D341Med (cell line): ENCODE measurements around the gene TOX2.

ENCODE experiments used
- DNase-seq: peaks from one replicate; pipeline ENCODE4 v3.0.0; 2012; ENCODE audit warnings: low spot score

TOX2 gene

DNA sequence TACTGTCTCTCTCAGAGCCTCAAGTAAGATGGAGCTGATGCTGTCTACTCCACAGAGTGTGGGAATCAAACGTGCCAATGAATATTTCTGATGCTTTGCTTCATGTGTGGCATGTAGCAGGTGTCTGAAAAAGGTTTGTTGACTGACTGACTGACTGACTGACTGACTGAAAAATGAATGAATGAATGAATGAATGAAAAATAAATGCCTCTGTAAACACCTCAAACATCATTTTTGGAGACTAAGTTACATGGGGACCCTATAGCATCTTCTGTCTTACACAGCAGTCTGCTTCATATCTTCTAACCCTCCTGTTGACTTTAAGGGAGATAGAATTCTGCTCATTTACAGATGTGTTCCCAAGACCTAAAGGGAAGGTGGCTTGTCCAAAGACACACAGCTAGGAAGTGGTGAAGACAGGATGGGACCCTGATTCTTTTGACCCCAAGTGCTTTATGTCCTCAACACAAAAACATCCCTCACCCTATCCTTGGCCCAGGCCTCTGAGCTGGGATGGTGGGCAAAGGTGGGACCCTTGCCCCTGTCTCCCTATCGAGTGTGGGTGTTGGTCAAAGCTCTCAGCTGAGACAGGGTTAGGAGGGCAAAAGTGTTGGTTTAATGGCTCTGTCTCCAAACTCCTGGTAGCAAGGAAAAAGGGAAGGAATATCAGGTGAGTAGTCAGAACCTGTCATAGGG lies 104.4 kb downstream of the TOX2 start:
- no peak for DNase-seq

DNA sequence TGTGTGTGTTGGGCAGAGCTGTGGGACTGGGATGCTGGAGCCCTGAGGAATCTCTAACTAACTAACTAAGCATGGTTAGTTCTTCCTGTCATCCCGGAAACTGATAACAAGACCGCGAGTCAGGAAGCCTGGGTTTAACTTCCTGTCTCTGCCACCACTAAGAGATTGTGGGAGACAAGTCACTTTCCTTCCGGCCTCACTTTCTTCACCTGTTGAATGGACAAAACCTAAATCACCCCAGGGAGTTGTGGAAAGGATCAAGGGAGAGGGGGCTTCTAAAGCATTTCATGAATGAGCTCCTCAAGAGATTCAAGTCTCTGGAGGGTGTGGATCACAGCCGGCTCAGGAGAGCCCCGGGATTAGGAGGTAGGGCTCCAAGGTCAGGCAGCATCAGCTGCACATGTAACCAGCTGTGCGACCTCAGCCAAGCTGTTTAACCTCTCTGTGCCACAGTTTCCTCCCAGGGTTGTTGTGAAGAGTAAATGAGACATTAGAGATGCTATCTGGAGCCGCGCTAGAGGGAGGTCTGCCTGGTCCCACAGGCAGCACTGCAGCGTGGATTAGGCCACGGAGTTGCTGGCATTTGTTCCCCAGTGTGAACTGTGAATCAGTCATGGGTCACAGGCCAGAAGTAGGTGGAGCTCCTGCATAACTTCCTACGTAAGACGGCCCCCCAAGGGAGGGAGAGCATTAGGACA lies 105.1 kb downstream of the TOX2 start:
- DNase-seq, result no peak

DNA sequence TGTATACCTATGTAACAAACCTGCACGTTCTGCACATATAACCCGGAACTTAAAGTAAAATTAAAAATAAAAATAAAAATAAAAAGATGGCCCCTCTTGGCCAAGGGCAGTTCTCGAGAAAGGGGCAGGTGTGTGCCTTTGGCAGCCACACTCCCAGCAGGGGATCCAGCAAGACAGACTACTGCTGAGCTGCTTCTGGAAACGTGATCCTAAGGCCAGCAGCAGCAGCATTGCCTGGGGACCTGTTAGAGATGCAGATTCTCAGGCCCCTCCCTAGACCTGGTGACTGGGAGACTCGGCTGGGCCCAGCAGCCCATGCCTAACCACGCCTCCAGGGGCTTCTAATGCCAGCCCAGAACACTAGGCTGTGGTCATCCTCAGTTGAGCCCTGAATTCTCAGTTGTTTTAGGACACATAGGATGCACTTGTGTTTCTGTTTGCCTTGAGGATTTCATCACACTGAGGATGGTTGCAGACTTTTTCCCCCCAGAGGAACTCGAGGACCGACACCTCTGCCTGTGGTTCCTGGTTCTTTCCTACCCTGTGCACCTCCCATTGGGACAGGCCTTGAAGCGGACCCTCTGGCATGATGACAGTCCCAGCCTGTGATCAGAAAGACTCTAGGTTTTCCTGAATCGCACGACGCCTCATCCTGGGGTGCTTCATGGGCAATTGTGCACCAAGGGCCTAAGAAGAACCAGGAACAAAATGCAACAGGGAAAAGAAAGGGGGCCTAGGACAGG lies 105.9 kb downstream of the TOX2 start:
- no peak for DNase-seq

DNA sequence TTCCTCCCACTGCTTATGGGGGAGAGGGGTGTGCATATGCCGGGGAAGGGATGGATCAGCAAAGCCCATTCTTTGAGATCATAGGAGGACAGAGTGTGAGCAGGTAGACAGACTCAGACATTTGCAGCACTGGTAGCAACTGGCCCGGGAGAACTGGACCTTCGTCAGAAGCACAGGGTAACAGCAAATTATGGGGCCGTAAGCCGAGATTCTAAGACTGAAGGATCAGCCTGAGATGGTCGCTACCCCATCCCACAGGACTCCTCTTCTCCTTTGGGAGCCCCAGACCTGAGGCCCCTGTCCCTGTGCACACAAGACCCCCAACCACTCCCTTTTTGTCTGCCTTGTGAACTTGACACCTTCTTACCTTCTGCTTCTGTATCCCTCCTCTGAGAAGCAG lies 106.5 kb downstream of the TOX2 start:
- DNase-seq, result no peak

DNA sequence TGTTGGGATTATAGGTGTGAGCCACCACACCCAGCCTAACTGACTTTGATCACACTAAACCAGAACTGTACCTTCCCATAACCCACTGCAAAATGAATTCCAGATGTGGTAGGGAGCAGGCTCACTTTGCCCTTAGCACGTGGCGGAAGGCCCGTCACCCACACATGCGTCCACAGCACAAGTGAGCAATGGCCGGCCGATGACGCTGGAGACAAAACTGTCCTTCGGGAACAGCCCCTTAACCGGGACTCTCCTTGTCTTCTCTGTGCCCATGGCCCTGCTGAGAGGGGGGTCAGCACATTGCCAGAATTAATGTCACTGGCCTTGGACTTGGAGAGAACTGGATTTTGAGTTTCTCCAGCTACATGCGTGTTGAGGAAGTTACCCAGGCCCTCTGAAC lies 107.2 kb downstream of the TOX2 start:
- DNase-seq, result no peak

DNA sequence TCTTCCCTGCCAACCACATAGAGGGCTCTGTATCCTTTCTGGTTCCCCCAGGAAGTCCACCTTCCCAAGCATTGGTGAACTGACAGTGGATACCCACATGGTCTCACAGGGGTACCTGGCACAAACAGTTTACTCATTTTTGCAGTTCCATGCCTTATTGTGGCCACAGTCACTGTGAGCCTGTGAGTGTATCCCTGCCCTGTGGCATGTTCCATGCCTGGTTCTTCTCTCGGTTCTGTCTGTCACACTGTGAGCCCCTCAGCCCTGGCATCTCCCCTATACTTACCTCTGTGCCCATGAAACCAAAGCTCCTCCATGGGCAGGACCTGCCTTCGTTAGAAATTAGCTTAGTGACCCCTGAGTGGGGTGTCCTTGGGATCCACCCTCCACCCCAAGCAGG lies 107.8 kb downstream of the TOX2 start:
- DNase-seq, result no peak

DNA sequence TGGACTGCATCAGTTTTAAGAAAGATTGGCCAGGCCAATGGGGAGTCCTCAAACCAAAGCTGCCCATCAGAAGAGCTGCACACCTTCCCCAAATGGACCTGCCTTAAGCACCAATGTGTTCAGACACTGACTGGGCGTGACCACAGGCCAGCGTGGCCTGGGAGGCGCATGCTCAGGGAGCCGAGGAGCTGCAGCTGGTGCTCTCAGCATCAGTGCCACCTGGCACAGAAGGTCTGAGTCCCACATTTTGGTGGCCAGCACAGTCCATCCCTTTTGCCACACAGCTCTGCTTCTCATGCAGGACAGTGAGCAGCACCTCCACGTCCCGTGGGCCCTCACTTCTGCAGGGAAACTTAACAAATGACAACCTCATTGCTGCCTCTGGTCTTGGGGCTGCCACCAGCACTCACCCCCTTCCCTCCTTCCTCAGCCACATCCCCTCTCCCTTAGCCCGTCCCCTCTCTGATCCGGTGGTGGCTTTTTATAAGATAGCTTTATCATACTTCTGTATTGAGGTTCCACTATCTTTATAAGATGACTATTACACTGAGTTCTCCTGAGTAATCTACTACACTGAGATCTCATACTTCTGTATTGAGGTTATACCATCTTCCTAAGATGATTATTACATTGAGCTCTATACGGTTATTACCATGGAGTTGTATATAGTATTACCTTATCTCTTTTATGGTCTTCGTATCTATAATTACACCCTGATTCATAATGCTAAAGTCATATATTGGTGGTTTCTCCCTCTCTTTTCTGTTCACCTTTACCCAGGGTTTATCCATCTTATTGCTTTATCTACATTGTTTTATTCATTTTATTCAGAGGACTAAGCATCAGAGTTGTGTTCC lies 109.1 kb downstream of the TOX2 start:
- DNase-seq, result no peak

DNA sequence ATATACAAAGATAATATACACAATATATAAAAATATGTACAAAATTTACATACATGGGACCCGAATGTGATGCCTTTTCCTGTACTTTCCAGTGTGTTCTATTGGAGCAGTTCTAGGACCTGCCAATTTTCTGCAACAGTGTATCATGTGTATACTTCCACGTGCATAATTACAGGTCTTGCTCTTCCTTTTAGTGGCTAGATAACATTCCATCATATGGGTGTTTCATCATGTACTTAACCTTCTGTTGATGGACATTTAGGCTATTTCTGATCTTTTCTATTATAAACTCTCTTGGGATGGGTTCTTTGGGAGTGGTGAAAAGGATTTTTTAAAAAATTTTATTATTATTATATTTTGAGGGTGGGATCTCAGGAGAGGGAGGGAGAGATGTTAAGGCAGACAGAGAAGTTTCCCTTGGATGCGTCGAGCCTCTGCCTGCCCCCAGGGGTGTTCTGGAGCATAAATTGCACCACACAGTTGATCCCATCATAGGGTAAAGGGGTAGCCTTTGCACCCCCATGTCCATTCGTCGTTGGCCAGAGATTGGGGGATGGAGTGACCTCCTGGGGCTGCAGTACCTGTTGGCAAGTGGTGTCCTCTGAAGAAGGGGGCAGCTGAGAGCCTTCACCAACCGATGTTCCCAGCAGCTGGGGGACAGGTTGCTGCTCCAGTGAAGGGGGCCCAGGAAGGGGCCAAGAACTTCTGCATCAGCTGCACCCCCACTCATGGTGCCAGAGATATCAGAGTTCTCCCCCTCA lies 110.3 kb downstream of the TOX2 start:
- no peak for DNase-seq

DNA sequence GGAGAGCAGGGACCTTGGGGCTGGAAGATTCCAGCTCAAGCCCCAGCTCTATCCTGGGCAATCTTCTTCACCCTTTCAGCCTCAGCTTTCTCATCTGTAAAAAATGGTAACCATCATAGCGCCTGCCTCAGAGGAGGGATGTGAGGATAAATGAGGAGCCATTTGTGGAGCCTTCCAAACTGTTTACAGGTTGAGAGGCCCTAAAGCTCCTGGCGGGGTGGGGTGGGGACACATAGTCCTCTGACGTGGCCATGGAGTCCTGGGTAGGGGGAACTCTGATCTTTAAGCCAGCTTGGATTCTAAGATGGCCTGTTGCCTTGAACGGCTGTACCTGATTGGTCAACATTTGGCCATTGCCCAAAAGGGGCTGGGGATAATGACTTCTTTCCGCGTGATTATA lies 111.1 kb downstream of the TOX2 start:
- DNase-seq, result no peak

DNA sequence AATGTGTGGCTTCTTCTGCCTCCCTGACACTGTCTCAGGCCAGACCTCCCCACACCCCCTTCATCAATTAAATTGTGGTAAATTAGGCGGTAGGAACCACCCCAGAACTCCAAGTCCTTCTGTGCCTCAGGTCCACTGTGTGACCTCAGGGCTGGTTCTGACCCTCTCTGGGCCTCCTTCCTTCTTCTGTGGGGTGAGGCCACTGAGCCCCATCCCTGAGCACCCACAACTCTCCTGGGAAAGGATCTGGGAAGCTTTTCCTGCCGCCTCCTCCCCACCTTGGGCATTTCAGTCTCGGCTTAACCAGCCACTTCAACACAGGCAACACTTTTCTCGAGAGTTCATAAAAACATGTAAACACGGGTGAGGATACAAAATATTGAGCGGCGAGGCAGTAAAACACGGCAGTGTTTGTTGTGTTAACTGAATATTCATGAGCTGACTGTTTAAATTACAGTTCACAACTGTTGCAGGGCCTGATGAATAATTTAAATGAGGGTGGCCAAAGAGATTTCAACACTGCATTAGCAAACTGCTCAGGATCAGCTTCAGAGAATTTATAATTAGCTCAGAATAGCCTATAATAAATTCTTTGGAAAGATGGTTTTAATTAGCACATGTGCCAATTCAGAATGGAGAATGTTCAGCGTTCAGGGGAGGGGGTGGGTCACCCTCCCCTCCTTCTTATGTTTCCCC lies 112.1 kb downstream of the TOX2 start:
- DNase-seq, result no peak

DNA sequence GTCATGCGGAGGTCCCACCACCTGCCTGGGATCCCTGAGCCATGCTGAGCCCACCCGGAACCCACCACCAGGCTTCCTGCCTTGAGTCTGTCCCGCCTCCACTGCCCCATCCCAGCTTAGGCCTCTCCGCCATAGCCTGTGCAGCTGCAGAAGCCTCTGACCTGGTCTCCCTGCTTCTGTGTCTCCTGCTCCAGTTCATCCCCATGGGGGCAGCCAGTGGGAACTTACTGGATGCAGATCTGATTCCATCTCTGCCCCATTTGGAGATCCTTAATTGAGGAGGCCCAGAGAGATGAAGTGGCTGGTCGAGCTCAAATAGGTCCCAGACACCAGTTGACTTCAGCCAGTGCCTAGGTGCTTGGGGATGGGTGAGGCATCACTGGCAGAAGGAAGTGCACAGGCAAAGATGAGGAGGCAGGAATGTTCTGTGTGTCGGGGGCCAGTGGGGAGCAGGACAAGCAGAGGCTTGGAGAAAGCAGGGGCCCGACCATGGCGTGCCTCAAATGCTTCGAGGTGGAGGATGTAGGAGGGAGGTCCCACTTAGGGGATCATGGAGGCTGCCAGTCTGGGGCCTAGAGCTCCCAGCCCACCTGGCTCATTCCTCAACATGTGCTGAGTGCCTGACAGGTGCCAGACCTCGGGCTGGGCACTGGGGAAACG lies 112.8 kb downstream of the TOX2 start:
- DNase-seq, result no peak

DNA sequence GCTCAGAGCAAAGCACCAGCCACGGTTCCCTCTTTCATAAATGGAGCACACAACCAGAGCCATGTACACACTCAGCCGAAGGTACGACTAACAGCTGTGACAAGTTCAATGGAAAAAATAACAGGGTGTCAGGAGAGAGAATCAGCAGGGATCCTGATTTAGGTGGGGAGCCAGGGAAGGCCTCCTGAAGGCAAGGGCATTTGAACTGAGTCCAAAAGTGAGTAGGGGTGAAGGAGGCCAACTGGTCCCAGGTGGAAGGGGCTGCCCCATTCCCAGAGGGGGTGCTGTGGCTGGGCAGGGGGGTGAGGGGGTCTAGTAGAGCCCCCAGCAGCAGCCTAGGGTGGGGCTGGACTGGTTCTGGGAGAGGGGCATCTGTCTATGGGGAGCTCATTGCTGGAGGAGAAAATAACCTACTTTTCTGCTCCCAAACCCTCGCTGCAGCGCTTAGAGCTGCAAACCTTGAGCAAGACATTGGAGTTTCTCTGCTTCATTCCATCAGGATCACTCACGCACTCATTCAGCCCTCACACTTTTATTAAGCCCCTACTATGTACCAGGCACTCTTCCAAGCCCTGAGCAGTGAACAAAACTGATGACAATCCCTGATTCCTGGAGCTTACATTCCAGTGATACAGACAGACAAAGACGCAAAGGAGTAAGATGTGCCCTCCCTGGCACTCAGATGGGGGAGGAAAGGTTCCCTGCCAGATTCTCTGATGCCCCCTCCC lies 113.5 kb downstream of the TOX2 start:
- DNase-seq, result no peak

DNA sequence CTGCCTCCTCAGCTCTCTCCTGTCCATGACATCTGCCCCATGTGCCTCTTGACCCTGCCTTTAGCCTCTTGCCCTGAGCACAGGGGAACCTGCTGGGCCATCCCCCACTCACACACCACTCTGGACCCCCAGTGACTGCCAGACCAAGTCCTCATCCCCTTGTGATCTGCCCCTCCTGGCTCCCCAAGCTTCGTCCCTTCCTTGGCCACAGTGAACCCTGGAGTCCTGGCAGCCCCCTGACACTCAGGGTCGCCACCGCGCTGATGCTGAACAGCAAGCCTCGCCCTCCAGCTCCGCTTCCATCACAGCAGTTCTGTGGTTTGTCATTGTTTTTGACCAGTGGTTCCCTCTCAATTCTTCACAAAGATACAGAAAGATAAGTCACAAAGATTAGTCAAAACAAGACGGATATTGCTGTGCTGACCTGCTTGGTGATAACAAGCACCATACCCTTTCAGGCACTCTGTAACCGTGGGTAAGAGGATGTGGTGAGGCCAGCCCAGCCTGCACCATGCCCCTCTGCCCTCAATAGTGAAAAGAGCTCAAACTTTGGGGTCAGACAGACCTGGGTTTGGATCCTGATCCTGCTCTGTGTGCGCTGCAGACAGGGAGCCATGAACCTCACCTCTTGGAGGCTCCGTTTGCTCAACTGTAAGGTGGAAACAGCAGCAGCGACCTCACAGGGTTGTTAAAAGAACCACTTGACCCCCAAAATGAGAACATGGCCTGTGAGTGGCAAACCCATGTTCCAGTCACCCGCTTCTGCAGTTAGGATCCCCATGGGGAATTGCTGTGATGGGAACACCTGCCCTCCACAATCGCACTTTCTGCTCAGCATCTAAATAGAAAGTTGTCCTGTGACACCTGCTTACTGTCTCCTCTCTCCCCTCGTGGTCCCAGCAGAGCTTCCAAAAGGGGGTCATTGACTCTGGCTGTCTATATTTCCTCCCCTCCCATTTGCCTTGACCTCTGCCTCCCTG lies 114.5 kb downstream of the TOX2 start:
- no peak for DNase-seq

DNA sequence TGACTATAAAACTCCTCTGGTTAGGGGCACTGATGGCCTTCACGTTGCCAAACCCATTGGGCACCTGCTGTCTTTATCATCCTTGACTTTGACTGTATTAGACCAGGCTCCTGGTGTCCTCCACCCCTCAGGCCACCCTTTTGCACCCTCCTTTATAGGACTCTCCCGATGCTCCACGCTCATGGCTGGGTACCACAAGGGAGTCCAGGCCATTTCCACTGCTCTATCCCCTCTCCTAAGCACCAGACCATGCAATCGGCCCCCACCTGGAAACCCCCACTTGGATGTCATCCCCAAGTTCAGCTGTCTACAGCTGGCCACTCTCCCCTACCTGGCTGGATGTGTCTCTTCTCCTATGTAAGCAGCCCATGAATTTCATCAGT lies 115.2 kb downstream of the TOX2 start:
- no peak for DNase-seq

DNA sequence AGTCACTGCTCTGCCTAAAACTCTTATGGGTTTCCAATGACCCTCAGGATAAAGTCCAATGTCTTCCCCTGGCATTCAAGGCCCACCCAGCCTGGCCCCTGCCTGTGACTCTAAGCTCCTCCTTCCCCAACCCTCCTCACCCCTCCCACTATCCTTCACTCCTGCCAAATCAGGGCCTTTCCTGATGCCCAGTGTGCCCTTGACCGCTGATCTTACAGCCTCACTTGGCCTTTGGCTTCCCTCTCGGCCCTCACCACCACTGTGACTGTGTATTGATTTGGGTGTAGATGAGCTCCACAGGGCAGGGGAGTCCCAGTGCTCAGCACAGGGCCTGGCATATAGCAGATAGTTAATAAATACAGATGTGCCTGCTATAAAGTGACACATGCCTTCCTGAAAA lies 115.7 kb downstream of the TOX2 start:
- DNase-seq, result no peak

DNA sequence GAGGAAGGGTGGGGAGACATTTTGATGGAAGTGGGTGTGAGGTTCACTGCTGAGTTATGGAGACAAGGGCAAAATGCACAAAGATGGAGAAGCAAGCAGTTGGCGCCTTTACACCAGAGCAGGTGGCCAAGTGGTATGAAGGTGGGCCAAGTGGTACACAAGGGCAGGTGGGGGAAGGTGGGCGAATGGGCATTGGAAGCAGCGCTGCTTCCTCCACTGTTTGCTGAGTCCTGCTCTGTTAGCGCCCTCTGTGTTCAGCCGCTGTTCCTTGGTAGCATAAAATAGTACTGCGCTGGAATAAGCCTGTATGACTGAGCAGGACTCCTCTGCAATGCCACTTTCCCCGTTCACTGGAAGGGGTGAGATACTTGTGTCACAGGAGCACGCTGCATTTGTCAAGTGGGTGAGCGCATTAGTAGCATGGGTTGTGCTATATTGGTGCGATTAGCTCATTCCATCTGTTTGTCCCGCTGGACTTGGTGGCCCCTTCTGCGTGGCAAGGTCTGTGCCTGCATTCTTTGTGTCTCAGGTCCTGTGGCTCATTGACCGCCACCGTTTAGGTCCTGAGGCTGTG lies 116.4 kb downstream of the TOX2 start:
- no peak for DNase-seq

DNA sequence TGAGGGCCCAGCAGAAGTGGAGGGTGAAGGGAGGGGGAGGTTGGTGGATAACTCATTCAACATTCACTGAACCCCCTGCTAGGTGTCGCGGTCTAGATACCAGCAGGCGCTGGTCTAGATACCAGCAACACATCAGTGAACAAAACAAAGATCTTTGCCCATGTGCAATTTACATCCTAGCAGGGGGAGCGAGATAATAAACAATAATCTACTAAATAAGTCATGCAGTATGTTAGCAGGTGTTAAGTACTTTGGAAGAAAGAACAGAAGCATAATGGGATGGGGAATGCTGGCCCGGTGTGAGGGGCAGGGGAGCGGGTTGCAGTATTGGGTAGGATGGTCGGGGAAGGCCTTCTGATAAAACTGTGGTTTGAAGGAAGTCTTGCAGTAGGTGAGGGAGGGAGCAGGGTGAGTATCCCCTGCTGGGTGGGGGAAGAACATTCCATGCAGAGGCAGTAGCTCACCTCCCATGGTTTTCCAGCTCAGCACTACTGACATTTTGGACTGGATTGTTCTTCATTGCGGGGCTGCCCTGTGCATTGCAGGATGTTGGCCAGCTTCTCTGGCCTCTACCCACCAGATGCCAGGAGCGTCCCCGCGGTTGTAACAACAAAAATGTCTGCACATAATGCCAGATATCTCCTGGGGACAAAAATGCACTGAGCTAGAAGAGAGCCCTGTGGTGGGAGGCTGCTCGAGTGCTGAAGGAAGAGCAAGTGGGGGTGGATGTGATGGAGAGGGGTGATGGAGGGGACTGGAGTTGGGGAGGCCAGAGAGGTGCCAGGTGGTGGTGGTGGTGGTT lies 117.3 kb downstream of the TOX2 start:
- no peak for DNase-seq
